A673 (cell line): Measurements from ENCODE around the gene OR12D3. TPM values are rescaled to one million over a fixed set of nuclear protein-coding genes. Genes with fewer than 3 reads are reported as not detected.

Experiments
- BruUV-seq: library from RNA; stranded (reverse); fragments of 400-500 nt; replicated peaks from 2 replicates; lab custom pipeline; 2021; lab: Mats Ljungman, UMichigan
- CTCF ChIA-PET: fragments of 300-600 bp; sonication (Branson Sonifier 250); formaldehyde crosslinking; loops from one replicate; lab custom pipeline; 2022; ENCODE audit warnings: antibody characterized with exemption; lab: Charles Lee
- POLR2A ChIA-PET: fragments of 300-600 bp; sonication (Branson Sonifier 250); formaldehyde crosslinking; loops from one replicate; lab custom pipeline; 2022; ENCODE audit warnings: antibody characterized with exemption; ENCODE audit not compliant: low non-redundant PET; lab: Charles Lee
- DNase-seq: peaks from one replicate; pipeline ENCODE4 v3.0.0-alpha.2; 2015; ENCODE audit warnings: low spot score
- H3K27ac ChIP-seq: fragments of 200-600 bp; sonication (generic); 2 replicates; pipeline ENCODE4 v1.5.1; 2016; ENCODE audit warnings: mixed run types, low read depth, mild to moderate bottlenecking, mixed read lengths, antibody characterized with exemption, low read length; ENCODE audit not compliant: poor library complexity, severe bottlenecking
- H3K27me3 ChIP-seq: fragments of 200-600 bp; sonication (generic); replicated peaks from 2 replicates; pipeline ENCODE4 v1.6.1; 2017; ENCODE audit warnings: mixed run types, low read depth, mild to moderate bottlenecking, mixed read lengths, antibody characterized with exemption, low read length; ENCODE audit not compliant: insufficient read depth, poor library complexity
- H3K36me3 ChIP-seq: fragments of 200-600 bp; sonication (generic); 2 replicates; pipeline ENCODE4 v1.6.1; 2016; ENCODE audit warnings: mixed run types, mild to moderate bottlenecking, mixed read lengths, antibody characterized with exemption, low read length; ENCODE audit not compliant: insufficient read depth, poor library complexity, severe bottlenecking
- H3K4me1 ChIP-seq: fragments of 200-600 bp; sonication (generic); 2 replicates; pipeline ENCODE4 v1.6.1; 2017; ENCODE audit warnings: mixed run types, mild to moderate bottlenecking, mixed read lengths, antibody characterized with exemption, low read length; ENCODE audit not compliant: insufficient read depth, poor library complexity, severe bottlenecking
- H3K4me3 ChIP-seq: fragments of 200-600 bp; sonication (generic); 2 replicates; pipeline ENCODE4 v1.5.1; 2016; ENCODE audit warnings: low read depth, mixed run types, mild to moderate bottlenecking, mixed read lengths, low read length; ENCODE audit not compliant: poor library complexity, severe bottlenecking
- H3K9me3 ChIP-seq: fragments of 200-600 bp; sonication (generic); 2 replicates; pipeline ENCODE4 v1.6.1; 2016; ENCODE audit warnings: mixed run types, low read depth, mild to moderate bottlenecking, mixed read lengths, antibody characterized with exemption, low read length; ENCODE audit not compliant: poor library complexity, severe bottlenecking
- EZH2 ChIP-seq: fragments of 200-600 bp; sonication (generic); IDR thresholded peaks from 2 replicates; pipeline ENCODE4 v1.6.1; 2017; ENCODE audit warnings: borderline replicate concordance, low read depth, mild to moderate bottlenecking, mixed read lengths, antibody characterized with exemption, low read length; ENCODE audit not compliant: poor library complexity, severe bottlenecking
- intact Hi-C: fragments of 100-400 bp; cut with micrococcal nuclease; formaldehyde crosslinking; loops from one replicate; pipeline ENCODE4 v1.10.0; 2022; ENCODE audit not compliant: unreplicated experiment
- total RNA-seq: library from RNA; stranded (reverse); gene quantifications from 2 replicates; pipeline ENCODE4 v1.2.3, GENCODE V29; 2021
- TF ChIP-seq, protein P1 (sequence below): fragments of 300-800, 200-600 bp; sonication (generic); conservative IDR thresholded peaks from 2 replicates; pipeline ENCODE4 v1.5.1; 2017; ENCODE audit warnings: low read depth, mild to moderate bottlenecking, antibody characterized with exemption, low read length, moderate library complexity, mixed read lengths

Gene OR12D3
- total RNA-seq, 1 experiment from 2014 or later: not detected

- no TSS peak for BruUV-seq
- intact Hi-C loops: no loop called here
Measured at GRCh38 chr6:29419516-29419915, 44.4 kb upstream of the OR12D3 start.

DNA sequence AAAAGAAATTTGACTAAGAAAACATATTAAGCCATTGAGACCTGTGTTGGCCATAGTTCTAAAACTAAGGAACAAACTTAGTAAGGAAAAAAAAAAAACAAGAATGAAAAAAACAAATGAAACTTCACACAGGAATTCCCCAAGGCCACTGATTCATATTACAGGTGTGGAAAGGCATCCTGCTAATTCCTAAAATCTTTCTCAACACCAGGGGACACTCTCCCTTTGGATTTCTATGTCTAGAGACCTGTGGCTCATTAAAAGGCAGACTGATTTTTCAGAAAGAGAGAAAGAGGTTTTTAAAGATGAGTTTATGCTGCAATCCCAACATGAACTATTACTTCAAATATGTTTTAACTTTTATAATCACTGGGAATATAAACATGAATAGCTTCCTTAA lies 39.5 kb upstream of the OR12D3 start, which contains the start of gene OR12D1:
TSS of gene OR12D1 (plus strand) at position 341 of the 400 bp plus-strand sequence.
- intact Hi-C loops: no loop called here
- POLR2A ChIA-PET: no interaction called here
- no TSS peak for BruUV-seq

More at GRCh38 chr6:29419516-29419915, 44.4 kb upstream of the OR12D3 start:
- Histone ChIP-seq H3K4me3 (no peak overlapping the region), H3K27ac (no peak overlapping the region), H3K27me3 (peaks cover 31% of the 10 kb centered on the region), H3K36me3 (no peaks in the 10 kb centered on the region), H3K4me1 (no peaks in the 10 kb centered on the region), H3K9me3 (peaks cover 6% of the 10 kb centered on the region)
- TF ChIP-seq, protein P1, sequence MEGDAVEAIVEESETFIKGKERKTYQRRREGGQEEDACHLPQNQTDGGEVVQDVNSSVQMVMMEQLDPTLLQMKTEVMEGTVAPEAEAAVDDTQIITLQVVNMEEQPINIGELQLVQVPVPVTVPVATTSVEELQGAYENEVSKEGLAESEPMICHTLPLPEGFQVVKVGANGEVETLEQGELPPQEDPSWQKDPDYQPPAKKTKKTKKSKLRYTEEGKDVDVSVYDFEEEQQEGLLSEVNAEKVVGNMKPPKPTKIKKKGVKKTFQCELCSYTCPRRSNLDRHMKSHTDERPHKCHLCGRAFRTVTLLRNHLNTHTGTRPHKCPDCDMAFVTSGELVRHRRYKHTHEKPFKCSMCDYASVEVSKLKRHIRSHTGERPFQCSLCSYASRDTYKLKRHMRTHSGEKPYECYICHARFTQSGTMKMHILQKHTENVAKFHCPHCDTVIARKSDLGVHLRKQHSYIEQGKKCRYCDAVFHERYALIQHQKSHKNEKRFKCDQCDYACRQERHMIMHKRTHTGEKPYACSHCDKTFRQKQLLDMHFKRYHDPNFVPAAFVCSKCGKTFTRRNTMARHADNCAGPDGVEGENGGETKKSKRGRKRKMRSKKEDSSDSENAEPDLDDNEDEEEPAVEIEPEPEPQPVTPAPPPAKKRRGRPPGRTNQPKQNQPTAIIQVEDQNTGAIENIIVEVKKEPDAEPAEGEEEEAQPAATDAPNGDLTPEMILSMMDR: no peak
- TF ChIP-seq EZH2: no peak
- ChIA-PET POLR2A (no interaction called here), CTCF (no interaction called here)
- DNase-seq: no peak

DNA sequence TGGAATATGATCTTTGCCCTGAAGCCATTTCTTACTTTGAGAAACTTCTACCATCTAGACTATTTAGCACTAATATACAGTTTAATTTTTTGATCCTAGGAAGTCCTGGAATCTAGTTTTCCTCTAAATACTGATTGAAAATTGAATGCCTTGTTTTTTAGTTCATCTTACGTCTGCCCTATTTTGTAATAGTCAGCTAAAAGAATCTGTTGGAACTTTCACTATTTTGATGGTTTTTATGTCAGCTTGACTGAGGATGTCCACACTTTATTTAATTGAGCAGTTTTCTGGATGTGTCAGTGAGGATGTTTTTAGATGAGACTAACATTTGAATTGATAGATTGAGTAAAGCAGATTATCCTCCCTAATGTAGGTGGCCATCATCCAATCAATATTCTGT lies 28.7 kb upstream of the OR12D3 start:
- Histone ChIP-seq H3K36me3 (no peaks in the 10 kb centered on the region), H3K4me1 (no peaks in the 10 kb centered on the region), H3K27me3 (peaks cover 2% of the 10 kb centered on the region), H3K27ac (no peak overlapping the region), H3K9me3 (no peaks in the 10 kb centered on the region), H3K4me3 (no peak overlapping the region)
- intact Hi-C loops: no loop called here
- POLR2A ChIA-PET: no interaction called here
- no peak for TF ChIP-seq EZH2
- TF ChIP-seq, protein P1: no peak
- no peak for DNase-seq
- BruUV-seq: no TSS peak
- CTCF ChIA-PET: no interaction called here

More for the DNA sequence above, 39.5 kb upstream of the OR12D3 start, which contains the start of gene OR12D1:
- H3K4me3 ChIP-seq: no peak within 1 kb of the TSS
- CTCF ChIA-PET: no interaction called here
- no peaks in the 10 kb centered on the region for H3K4me1 ChIP-seq
- TF ChIP-seq EZH2: no peak
- TF ChIP-seq, protein P1: no peak
- DNase-seq: no peak
- H3K27ac ChIP-seq: no peak within 1 kb of the TSS
- no peaks in the 10 kb centered on the region for H3K36me3 ChIP-seq
- peaks cover 18% of the 10 kb centered on the region for H3K27me3 ChIP-seq
- H3K9me3 ChIP-seq: no peaks in the 10 kb centered on the region
